CD4-positive, alpha-beta T cell treated with Interleukin-4 for 4 hours (primary cell): ENCODE results near the gene HAUS3.

Experiments used
- DNase-seq: peaks from one replicate; pipeline ENCODE4 v3.0.0-alpha.2; 2020

Gene HAUS3

GRCh38 chr4:2262145-2262943, 20.4 kb upstream of the HAUS3 start:
- peak; percentile 99 for DNase-seq

GRCh38 chr4:2261853-2262144, 19.9 kb upstream of the HAUS3 start, which contains the start of gene MXD4:
MXD4 (minus strand) TSS chr4:2262109; CDS start chr4:2261980, 129 bp downstream.
- DNase-seq = no peak

- peak; percentile 29 for DNase-seq
Observed at GRCh38 chr4:2261110-2261852, 19.4 kb upstream of the HAUS3 start.

- no peak for DNase-seq
Observed at GRCh38 chr4:2260344-2261109, 18.6 kb upstream of the HAUS3 start.

GRCh38 chr4:2259541-2260343, 17.8 kb upstream of the HAUS3 start:
- no peak for DNase-seq

- DNase-seq = no peak
Observed at GRCh38 chr4:2259036-2259540, 17.2 kb upstream of the HAUS3 start.

GRCh38 chr4:2258091-2259035, 16.4 kb upstream of the HAUS3 start:
- no peak for DNase-seq

GRCh38 chr4:2257361-2258081, 15.6 kb upstream of the HAUS3 start:
- no peak for DNase-seq

- DNase-seq = no peak
Observed at GRCh38 chr4:2256781-2257191, 14.9 kb upstream of the HAUS3 start.

- no peak for DNase-seq
Observed at GRCh38 chr4:2256156-2256731, 14.3 kb upstream of the HAUS3 start.

GRCh38 chr4:2255501-2256155, 13.7 kb upstream of the HAUS3 start:
- no peak for DNase-seq

GRCh38 chr4:2254665-2255500, 13.0 kb upstream of the HAUS3 start:
- DNase-seq = no peak

- DNase-seq = no peak
Observed at GRCh38 chr4:2253160-2254084, 11.5 kb upstream of the HAUS3 start.

- DNase-seq = no peak
Observed at GRCh38 chr4:2252530-2253091, 10.7 kb upstream of the HAUS3 start.

- DNase-seq = no peak
Observed at GRCh38 chr4:2251795-2252529, 10.0 kb upstream of the HAUS3 start.

GRCh38 chr4:2251073-2251794, 9.3 kb upstream of the HAUS3 start:
- DNase-seq = no peak
